OCI-LY1 (cell line): ENCODE data around the gene CALU.

Source experiments
- H2AFZ ChIP-seq: fragments of 200-600 bp; sonication (generic), shearing (Covaris generic); 2 replicates; pipeline ENCODE4 v1.6.0; 2014; ENCODE audit warnings: antibody characterized with exemption, mild to moderate bottlenecking, low read length
- H3F3A ChIP-seq: fragments of 200-600 bp; sonication (generic), shearing (Covaris generic); 2 replicates; pipeline ENCODE4 v1.6.0; 2014; ENCODE audit warnings: mild to moderate bottlenecking, antibody characterized with exemption, low read length, moderate library complexity; ENCODE audit not compliant: insufficient read depth
- H3K27ac ChIP-seq: fragments of 200-600 bp; sonication (generic); 2 replicates; pipeline ENCODE4 v1.5.1; 2014; ENCODE audit warnings: low read length, mixed run types, mild to moderate bottlenecking, low read depth; ENCODE audit not compliant: poor library complexity, severe bottlenecking
- H3K27me3 ChIP-seq: fragments of 200-600 bp; sonication (generic); 2 replicates; pipeline ENCODE4 v1.6.0; 2014; ENCODE audit warnings: antibody characterized with exemption, mild to moderate bottlenecking, low read length, moderate library complexity; ENCODE audit not compliant: insufficient read depth
- H3K36me3 ChIP-seq: fragments of 200-600 bp; sonication (generic); 2 replicates; pipeline ENCODE4 v1.6.1; 2014; ENCODE audit warnings: mild to moderate bottlenecking, antibody characterized with exemption, low read length, moderate library complexity, mixed read lengths; ENCODE audit not compliant: insufficient read depth
- H3K4me1 ChIP-seq: fragments of 200-600 bp; sonication (generic); 2 replicates; pipeline ENCODE4 v1.5.1; 2014; ENCODE audit warnings: mild to moderate bottlenecking, low read length, moderate library complexity; ENCODE audit not compliant: insufficient read depth, severe bottlenecking
- H3K4me2 ChIP-seq: fragments of 200-600 bp; sonication (generic), shearing (Covaris generic); 2 replicates; pipeline ENCODE4 v1.6.1; 2014; ENCODE audit warnings: low read length
- H3K4me3 ChIP-seq: fragments of 200-600 bp; sonication (generic); 2 replicates; pipeline ENCODE4 v1.5.1; 2014; ENCODE audit warnings: low read length, low read depth, mild to moderate bottlenecking, mixed read lengths; ENCODE audit not compliant: poor library complexity, severe bottlenecking
- H3K79me2 ChIP-seq: fragments of 200-600 bp; shearing (Covaris generic); 2 replicates; pipeline ENCODE4 v1.6.1; 2016; ENCODE audit warnings: mixed run types, low read length, mixed read lengths; ENCODE audit not compliant: insufficient read depth
- H3K9ac ChIP-seq: fragments of 200-600 bp; sonication (generic), shearing (Covaris generic); 2 replicates; pipeline ENCODE4 v1.6.1; 2014; ENCODE audit warnings: mild to moderate bottlenecking, low read length, mixed read lengths
- H3K9me2 ChIP-seq: fragments of 200-600 bp; sonication (generic), shearing (Covaris generic); 2 replicates; pipeline ENCODE4 v1.6.1; 2014; ENCODE audit warnings: low read depth, mild to moderate bottlenecking, low read length, mixed read lengths
- H3K9me3 ChIP-seq: fragments of 200-600 bp; shearing (Covaris generic); 2 replicates; pipeline ENCODE4 v1.6.1; 2014; ENCODE audit warnings: low read length, mixed read lengths
- H4K20me1 ChIP-seq: fragments of 200-600 bp; sonication (generic), shearing (Covaris generic); 2 replicates; pipeline ENCODE4 v1.6.0; 2016; ENCODE audit warnings: mild to moderate bottlenecking, low read length; ENCODE audit not compliant: insufficient read depth
- CTCF ChIP-seq: fragments of 200-600 bp; sonication (generic), shearing (Covaris generic); IDR thresholded peaks from 2 replicates; pipeline ENCODE4 v1.5.1; 2017; ENCODE audit warnings: mild to moderate bottlenecking, antibody characterized with exemption, low read length, moderate library complexity, mixed read lengths
- EZH2 ChIP-seq: fragments of 200-600 bp; sonication (generic), shearing (Covaris generic); IDR thresholded peaks from 2 replicates; pipeline ENCODE4 v1.8.0; 2017; ENCODE audit warnings: borderline replicate concordance, mixed run types, mild to moderate bottlenecking, antibody characterized with exemption, low read length, moderate library complexity, mixed read lengths

CALU gene

GRCh38 chr7:128728598-128728997, 10.6 kb upstream of the CALU start:
- Histone ChIP-seq H4K20me1 (no peaks in the 10 kb centered on the region), H3K79me2 (no peaks in the 10 kb centered on the region), H3K4me2 (no peak overlapping the region), H3K9me2 (no peaks in the 10 kb centered on the region), H3K4me3 (no peak overlapping the region), H2AFZ (no peak overlapping the region), H3K36me3 (no peaks in the 10 kb centered on the region), H3K9ac (no peak overlapping the region), H3K27ac (no peak overlapping the region), H3F3A (no peaks in the 10 kb centered on the region), H3K9me3 (peaks cover 4% of the 10 kb centered on the region; the same call in 1 of the 2 replicates), H3K27me3 (peaks cover 16% of the 10 kb centered on the region; the same call in 1 of the 2 replicates), H3K4me1 (no peaks in the 10 kb centered on the region)
- TF ChIP-seq CTCF (no peak), EZH2 (no peak)

GRCh38 chr7:128729494-128729893, 9.7 kb upstream of the CALU start:
- Histone ChIP-seq H3K79me2 (no peaks in the 10 kb centered on the region), H3K9ac (no peak overlapping the region), H3K9me3 (peaks cover 4% of the 10 kb centered on the region; the same call in 1 of the 2 replicates), H3K4me3 (no peak overlapping the region), H4K20me1 (no peaks in the 10 kb centered on the region), H3K4me1 (no peaks in the 10 kb centered on the region), H3K27ac (no peak overlapping the region), H3K9me2 (no peaks in the 10 kb centered on the region), H3K4me2 (no peak overlapping the region), H3K27me3 (peaks cover 16% of the 10 kb centered on the region; the same call in 1 of the 2 replicates), H3K36me3 (no peaks in the 10 kb centered on the region), H3F3A (no peaks in the 10 kb centered on the region), H2AFZ (no peak overlapping the region)
- TF ChIP-seq EZH2 (no peak), CTCF (no peak)

DNA sequence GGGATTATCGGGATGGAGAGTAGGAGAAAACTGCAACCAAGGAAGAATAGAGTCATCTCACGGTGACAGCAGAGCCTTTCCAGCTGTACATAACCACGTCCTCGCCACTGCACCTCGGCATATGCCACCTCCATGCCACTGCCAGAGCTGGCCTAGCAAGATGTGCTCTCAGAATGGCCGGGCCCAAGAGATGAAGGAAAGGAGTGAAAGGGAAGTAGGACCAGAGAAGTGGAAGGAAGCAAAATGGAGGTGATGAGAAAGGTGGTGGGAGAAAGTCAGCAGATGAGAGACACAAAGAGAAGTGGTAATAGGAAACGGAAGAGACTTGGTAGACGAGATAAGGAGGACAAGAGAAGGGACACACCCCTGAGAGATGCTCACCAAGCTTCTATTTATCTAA, 8.0 kb upstream of the CALU start:
- H3K4me3 ChIP-seq = no peak overlapping the region
- no peaks in the 10 kb centered on the region for H3K79me2 ChIP-seq
- peaks cover 16% of the 10 kb centered on the region; the same call in 1 of the 2 replicates for H3K27me3 ChIP-seq
- H3F3A ChIP-seq = no peaks in the 10 kb centered on the region
- TF ChIP-seq EZH2 (no peak), CTCF (no peak)
- no peaks in the 10 kb centered on the region for H3K9me2 ChIP-seq
- H2AFZ ChIP-seq = no peak overlapping the region
- no peak overlapping the region for H3K27ac ChIP-seq
- no peaks in the 10 kb centered on the region for H3K36me3 ChIP-seq
- H4K20me1 ChIP-seq = no peaks in the 10 kb centered on the region
- no peak overlapping the region for H3K9ac ChIP-seq
- H3K4me1 ChIP-seq = peaks cover 10% of the 10 kb centered on the region
- H3K9me3 ChIP-seq = no peaks in the 10 kb centered on the region
- H3K4me2 ChIP-seq = no peak overlapping the region
